SK-N-SH (cell line): ENCODE data around the gene TM9SF1. TPM values are rescaled to one million over a fixed set of nuclear protein-coding genes. Genes with fewer than 3 reads are reported as not detected.

Source experiments
- CTCF ChIA-PET: fragments of 300-600, 350-600 bp; formaldehyde crosslinking; extraction: SDS; loops from one replicate; lab custom pipeline; 2021; lab: Yijun Ruan, JAX
- POLR2A ChIA-PET: fragments of 350-600 bp; sonication (Branson Sonifier 250); formaldehyde crosslinking; extraction: SDS; loops from one replicate; lab custom pipeline; 2020; ENCODE audit warnings: antibody characterized with exemption, inconsistent platforms; lab: Yijun Ruan, JAX
- DNase-seq: peaks from one replicate; pipeline ENCODE4 v3.0.0; 2012
- H2AFZ ChIP-seq: fragments of 200-600 bp; sonication (generic); 2 replicates; pipeline ENCODE4 v1.8.1; 2016; ENCODE audit warnings: antibody characterized with exemption, mild to moderate bottlenecking, low read depth
- H3F3A ChIP-seq: fragments of 200-600 bp; sonication (generic); replicated peaks from 2 replicates; pipeline ENCODE3; 2016; ENCODE audit warnings: antibody characterized with exemption, mild to moderate bottlenecking; ENCODE audit not compliant: insufficient read depth
- H3K27ac ChIP-seq, 2 experiments: fragments of 200-500 bp in 1 of 2; fragments of 200-600 bp in 1 of 2; sonication (Bioruptor generic) in 1 of 2; sonication (generic), shearing (Covaris generic) in 1 of 2; 2 replicates each; pipeline versions ENCODE4 v1.5.1 to v1.6.1; 2014 to 2016; ENCODE audit warnings: low read depth in 2 of 2, inconsistent platforms in 1 of 2, low read length in 1 of 2, mild to moderate bottlenecking in 1 of 2, mixed read lengths in 1 of 2
- H3K27me3 ChIP-seq: fragments of 200-600 bp; sonication (generic), shearing (Covaris generic); 2 replicates; pipeline ENCODE4 v1.6.1; 2016; ENCODE audit warnings: mixed run types; ENCODE audit not compliant: insufficient read depth
- H3K36me3 ChIP-seq, 2 experiments: fragments of 200-500 bp in 1 of 2; fragments of 200-600 bp in 1 of 2; sonication (Bioruptor generic) in 1 of 2; sonication (generic) in 1 of 2; replicated peaks in 1 of 2; 2 replicates each; pipeline versions ENCODE3 to v1.5.1; 2014 to 2016; ENCODE audit warnings: low read length in 1 of 2, mild to moderate bottlenecking in 1 of 2; ENCODE audit not compliant: insufficient read depth in 2 of 2, control insufficient read depth in 1 of 2
- H3K4me1 ChIP-seq, 2 experiments: fragments of 200-500 bp in 1 of 2; fragments of 200-600 bp in 1 of 2; sonication (Bioruptor generic) in 1 of 2; sonication (generic), shearing (Covaris generic) in 1 of 2; 2 replicates each; pipeline versions ENCODE4 v1.5.1 to v1.6.1; 2014 to 2016; ENCODE audit warnings: low read depth in 1 of 2, low read length in 1 of 2, mixed run types in 1 of 2; ENCODE audit not compliant: insufficient read depth in 2 of 2, control insufficient read depth in 1 of 2
- H3K4me2 ChIP-seq: fragments of 200-600 bp; sonication (generic), shearing (Covaris generic); 2 replicates; pipeline ENCODE4 v1.6.1; 2017; ENCODE audit warnings: mixed run types
- H3K4me3 ChIP-seq, 2 experiments: fragments of 200-500 bp in 1 of 2; fragments of 200-600 bp in 1 of 2; sonication (Bioruptor generic) in 1 of 2; sonication (generic), shearing (Covaris generic) in 1 of 2; 2 replicates each; pipeline versions ENCODE4 v1.5.1 to v1.8.1; 2014 to 2016; ENCODE audit warnings: low read depth in 2 of 2, inconsistent platforms in 1 of 2, low read length in 1 of 2, mild to moderate bottlenecking in 1 of 2, mixed read lengths in 1 of 2, moderate library complexity in 1 of 2
- H3K79me2 ChIP-seq: fragments of 200-600 bp; sonication (generic); 2 replicates; pipeline ENCODE4 v1.8.1; 2017; ENCODE audit warnings: mild to moderate bottlenecking; ENCODE audit not compliant: insufficient read depth
- H3K9ac ChIP-seq: fragments of 200-600 bp; sonication (generic); 2 replicates; pipeline ENCODE4 v1.6.1; 2017; ENCODE audit warnings: mixed run types
- H3K9me2 ChIP-seq: fragments of 200-600 bp; sonication (generic); 2 replicates; pipeline ENCODE4 v1.6.1; 2017; ENCODE audit warnings: mixed run types
- H3K9me3 ChIP-seq: fragments of 200-600 bp; sonication (generic); 2 replicates; pipeline ENCODE4 v1.6.1; 2017; ENCODE audit warnings: mixed run types, mild to moderate bottlenecking, moderate library complexity
- H4K20me1 ChIP-seq: fragments of 200-600 bp; sonication (generic); 2 replicates; pipeline ENCODE4 v1.6.1; 2017; ENCODE audit warnings: mild to moderate bottlenecking, mixed run types; ENCODE audit not compliant: insufficient read depth
- CHD2 ChIP-seq: fragments of 150-350 bp; IDR thresholded peaks from 2 replicates; pipeline ENCODE4 v1.6.1; 2018; ENCODE audit warnings: low read length; ENCODE audit not compliant: partially characterized antibody
- ELF1 ChIP-seq: IDR thresholded peaks from 2 replicates; pipeline ENCODE4 v1.4.0; 2012
- EP300 ChIP-seq, 2 experiments: IDR thresholded peaks; 2 replicates each; pipeline versions ENCODE4 v1.4.0 to v1.6.1; 2012; ENCODE audit warnings: borderline replicate concordance in 1 of 2, low read depth in 1 of 2, low read length in 1 of 2
- EZH2phosphoT487 ChIP-seq: fragments of 200-600 bp; sonication (generic); IDR thresholded peaks from 2 replicates; pipeline ENCODE4 v1.6.1; 2017; ENCODE audit warnings: low read depth, mixed run types, mild to moderate bottlenecking, antibody characterized with exemption, moderate library complexity, borderline replicate concordance
- FOXM1 ChIP-seq: IDR thresholded peaks from 2 replicates; pipeline ENCODE4 v1.4.0; 2012; ENCODE audit warnings: low read depth, mild to moderate bottlenecking
- GABPA ChIP-seq: IDR thresholded peaks from 2 replicates; pipeline ENCODE4 v1.4.0; 2012; ENCODE audit warnings: low read depth, mild to moderate bottlenecking
- MEF2A ChIP-seq: IDR thresholded peaks from 2 replicates; pipeline ENCODE4 v1.4.0; 2012; ENCODE audit warnings: low read depth, borderline replicate concordance
- MXI1 ChIP-seq: IDR thresholded peaks from 2 replicates; pipeline ENCODE4 v1.6.1; 2012; ENCODE audit warnings: mild to moderate bottlenecking, low read depth, low read length, improper control_type of control experiment
- NFIC ChIP-seq: IDR thresholded peaks from 2 replicates; pipeline ENCODE4 v1.4.0; 2012; ENCODE audit warnings: borderline replicate concordance
- NRF1 ChIP-seq: IDR thresholded peaks from 2 replicates; pipeline ENCODE4 v1.6.1; 2012; ENCODE audit warnings: low read depth, mild to moderate bottlenecking, low read length
- RCOR1 ChIP-seq: fragments of 150-350 bp; IDR thresholded peaks from 2 replicates; pipeline ENCODE4 v1.6.1; 2017; ENCODE audit warnings: antibody characterized with exemption, low read length
- RFX5 ChIP-seq: IDR thresholded peaks from 2 replicates; pipeline ENCODE4 v1.6.1; 2012; ENCODE audit warnings: mild to moderate bottlenecking, improper control_type of control experiment, low read length
- RXRA ChIP-seq: IDR thresholded peaks from 2 replicates; pipeline ENCODE4 v1.4.0; 2012; ENCODE audit warnings: low read depth, mild to moderate bottlenecking, borderline replicate concordance
- SIN3A ChIP-seq: IDR thresholded peaks from 2 replicates; pipeline ENCODE4 v1.6.1; 2012; ENCODE audit warnings: low read depth, mild to moderate bottlenecking, low read length, moderate library complexity, borderline replicate concordance
- SMC3 ChIP-seq: IDR thresholded peaks from 2 replicates; pipeline ENCODE4 v1.6.1; 2012; ENCODE audit warnings: low read depth, low read length, improper control_type of control experiment
- WGBS: methylation state at CpG from one replicate; pipeline ENCODE4 v1.1.6; 2017; ENCODE audit warnings: low lambda C conversion rate; 5-methylcytosine and 5-hydroxymethylcytosine counted together
- polyA plus RNA-seq, 3 experiments: library from polyadenylated mRNA; depleted of rRNA; stranded (reverse); fragments of >200 nt; gene quantifications; 2 replicates each; pipeline ENCODE4 v1.2.3, GENCODE V29; 2012
- TF ChIP-seq, protein P1 (sequence below): fragments of 150-350 bp; IDR thresholded peaks from 2 replicates; pipeline ENCODE4 v1.6.1; 2016; ENCODE audit warnings: mild to moderate bottlenecking, low read depth, low read length
- TF ChIP-seq, protein P2 (sequence below): IDR thresholded peaks from 2 replicates; pipeline ENCODE4 v1.4.0; 2012; ENCODE audit warnings: low read depth, borderline replicate concordance
- TF ChIP-seq, protein P3 (sequence below): IDR thresholded peaks from 2 replicates; pipeline ENCODE4 v1.4.0; 2012; ENCODE audit warnings: low read depth

TM9SF1 gene
- polyA plus RNA-seq, 1 of the 3 experiments (the other 2 are of a cell fraction), result 48.7 TPM

DNA sequence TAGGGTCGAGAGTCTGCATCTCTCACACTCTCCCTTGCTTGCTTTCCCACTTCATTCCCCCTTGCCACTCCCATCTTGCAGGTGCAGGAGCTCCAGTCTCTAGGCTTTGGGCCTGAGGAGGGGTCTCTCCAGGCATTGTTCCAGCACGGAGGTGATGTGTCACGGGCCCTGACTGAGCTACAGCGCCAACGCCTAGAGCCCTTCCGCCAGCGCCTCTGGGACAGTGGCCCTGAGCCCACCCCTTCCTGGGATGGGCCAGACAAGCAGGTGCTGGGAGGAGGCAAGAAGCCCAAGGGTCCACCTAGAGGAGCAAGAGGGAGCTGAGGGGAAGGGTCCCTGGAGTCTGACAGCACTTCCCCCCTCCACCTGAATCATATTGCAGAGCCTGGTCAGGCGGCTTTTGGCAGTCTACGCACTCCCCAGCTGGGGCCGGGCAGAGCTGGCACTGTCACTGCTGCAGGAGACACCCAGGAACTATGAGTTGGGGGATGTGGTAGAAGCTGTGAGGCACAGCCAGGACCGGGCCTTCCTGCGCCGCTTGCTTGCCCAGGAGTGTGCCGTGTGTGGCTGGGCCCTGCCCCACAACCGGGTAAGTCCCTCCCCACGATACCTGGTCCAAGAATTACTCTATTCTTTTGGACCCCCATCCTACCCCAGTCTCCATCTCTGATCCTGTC lies 43.7 kb downstream of the TM9SF1 start (continued):
- no peak for TF ChIP-seq RFX5
- no peak for TF ChIP-seq MEF2A
- TF ChIP-seq ELF1, result no peak
- no peak for TF ChIP-seq SMC3
- no peak for TF ChIP-seq FOXM1

DNA sequence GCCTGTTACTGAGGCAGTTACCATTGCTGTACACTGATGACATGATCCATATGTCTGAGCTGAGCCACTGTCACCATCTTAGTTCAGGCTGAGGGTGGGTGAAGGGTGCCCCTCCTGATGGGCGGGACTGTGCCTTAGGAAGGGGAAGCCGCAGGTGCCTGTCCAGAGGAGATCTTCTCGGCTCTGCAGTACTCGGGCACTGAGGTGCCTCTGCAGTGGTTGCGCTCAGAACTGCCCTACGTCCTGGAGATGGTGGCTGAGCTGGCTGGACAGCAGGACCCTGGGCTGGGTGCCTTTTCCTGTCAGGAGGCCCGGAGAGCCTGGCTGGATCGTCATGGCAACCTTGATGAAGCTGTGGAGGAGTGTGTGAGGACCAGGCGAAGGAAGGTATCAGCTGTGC lies 44.2 kb downstream of the TM9SF1 start:
- no peaks in the 10 kb centered on the region for H3K9me3 ChIP-seq
- H3K27ac ChIP-seq, result no peak overlapping the region
- 93% methylated on average over 8 of the region's 9 CpGs for WGBS
- H3F3A ChIP-seq, result peaks cover 5% of the 10 kb centered on the region
- no peaks in the 10 kb centered on the region for H3K27me3 ChIP-seq
- H2AFZ ChIP-seq, result no peak overlapping the region
- H3K36me3 ChIP-seq, result peaks cover 41 to 48% of the 10 kb centered on the region in 2 experiments
- POLR2A ChIA-PET, result interaction anchor here (1.1 to 2.4 kb wide), 3 partner anchors 8 to 11 kb away, joined by 3 to 10 read pairs (median 4); partner anchors contain the start of genes EMC9 and IRF9
- no peak overlapping the region for H3K4me3 ChIP-seq
- TF ChIP-seq GABPA, result no peak
- TF ChIP-seq NRF1, result no peak
- no peak for TF ChIP-seq SMC3
- TF ChIP-seq RCOR1, result no peak
- TF ChIP-seq, protein P1, sequence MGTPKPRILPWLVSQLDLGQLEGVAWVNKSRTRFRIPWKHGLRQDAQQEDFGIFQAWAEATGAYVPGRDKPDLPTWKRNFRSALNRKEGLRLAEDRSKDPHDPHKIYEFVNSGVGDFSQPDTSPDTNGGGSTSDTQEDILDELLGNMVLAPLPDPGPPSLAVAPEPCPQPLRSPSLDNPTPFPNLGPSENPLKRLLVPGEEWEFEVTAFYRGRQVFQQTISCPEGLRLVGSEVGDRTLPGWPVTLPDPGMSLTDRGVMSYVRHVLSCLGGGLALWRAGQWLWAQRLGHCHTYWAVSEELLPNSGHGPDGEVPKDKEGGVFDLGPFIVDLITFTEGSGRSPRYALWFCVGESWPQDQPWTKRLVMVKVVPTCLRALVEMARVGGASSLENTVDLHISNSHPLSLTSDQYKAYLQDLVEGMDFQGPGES, result no peak
- no peak for TF ChIP-seq EP300 (IDR thresholded peaks at IDR 0.05; ENCODE audit: borderline replicate concordance in 1 of 2, low read depth in 1 of 2, low read length in 1 of 2)
- TF ChIP-seq, protein P2, sequence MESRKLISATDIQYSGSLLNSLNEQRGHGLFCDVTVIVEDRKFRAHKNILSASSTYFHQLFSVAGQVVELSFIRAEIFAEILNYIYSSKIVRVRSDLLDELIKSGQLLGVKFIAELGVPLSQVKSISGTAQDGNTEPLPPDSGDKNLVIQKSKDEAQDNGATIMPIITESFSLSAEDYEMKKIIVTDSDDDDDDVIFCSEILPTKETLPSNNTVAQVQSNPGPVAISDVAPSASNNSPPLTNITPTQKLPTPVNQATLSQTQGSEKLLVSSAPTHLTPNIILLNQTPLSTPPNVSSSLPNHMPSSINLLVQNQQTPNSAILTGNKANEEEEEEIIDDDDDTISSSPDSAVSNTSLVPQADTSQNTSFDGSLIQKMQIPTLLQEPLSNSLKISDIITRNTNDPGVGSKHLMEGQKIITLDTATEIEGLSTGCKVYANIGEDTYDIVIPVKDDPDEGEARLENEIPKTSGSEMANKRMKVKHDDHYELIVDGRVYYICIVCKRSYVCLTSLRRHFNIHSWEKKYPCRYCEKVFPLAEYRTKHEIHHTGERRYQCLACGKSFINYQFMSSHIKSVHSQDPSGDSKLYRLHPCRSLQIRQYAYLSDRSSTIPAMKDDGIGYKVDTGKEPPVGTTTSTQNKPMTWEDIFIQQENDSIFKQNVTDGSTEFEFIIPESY, result no peak
- no peak for TF ChIP-seq MXI1
- TF ChIP-seq MEF2A, result no peak
- no peak for TF ChIP-seq SIN3A
- no peak for TF ChIP-seq RXRA
- no peak for TF ChIP-seq NFIC
- TF ChIP-seq EZH2phosphoT487, result no peak
- TF ChIP-seq, protein P3, sequence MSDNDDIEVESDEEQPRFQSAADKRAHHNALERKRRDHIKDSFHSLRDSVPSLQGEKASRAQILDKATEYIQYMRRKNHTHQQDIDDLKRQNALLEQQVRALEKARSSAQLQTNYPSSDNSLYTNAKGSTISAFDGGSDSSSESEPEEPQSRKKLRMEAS, result no peak
- no peak for TF ChIP-seq CHD2
- no peaks in the 10 kb centered on the region for H3K9me2 ChIP-seq
- H3K4me1 ChIP-seq, result peaks cover 6 to 11% of the 10 kb centered on the region in 2 experiments; a peak in 3 of 4 replicates
- CTCF ChIA-PET, result interaction anchor here (0.8 to 3.4 kb wide), 4 partner anchors 10 to 157 kb away, joined by 3 to 29 read pairs (median 4); partner anchors contain the start of genes CIDEB, FITM1 and IRF9
- H3K9ac ChIP-seq, result no peak overlapping the region
- H3K79me2 ChIP-seq, result peaks cover 32% of the 10 kb centered on the region
- no peak for DNase-seq
- H4K20me1 ChIP-seq, result peaks cover 10% of the 10 kb centered on the region; the same call in 1 of the 2 replicates
- H3K4me2 ChIP-seq, result no peak overlapping the region
